Tibial nerve (tissue), 4 donors: Measurements from ENCODE around the gene STK17B.

Source experiments
- EP300 ChIP-seq, 2 donors: sonication (generic); formaldehyde crosslinking; IDR thresholded peaks; one replicate each; pipeline ENCODE4 v1.6.1; 2017; ENCODE audit warnings: antibody characterized with exemption in 2 of 2, mild to moderate bottlenecking in 1 of 2
- TF ChIP-seq, protein P1 (sequence below), 5 experiments: fragments of 200-600 bp in 3 of 5; fragments of 450-650 bp in 2 of 5; sonication (generic) in 3 of 5; IDR thresholded peaks; one replicate each; pipeline ENCODE4 v1.5.1; 2016 to 2019; ENCODE audit warnings: antibody characterized with exemption in 5 of 5, mild to moderate bottlenecking in 3 of 5, moderate library complexity in 2 of 5

- TF ChIP-seq, protein P1, sequence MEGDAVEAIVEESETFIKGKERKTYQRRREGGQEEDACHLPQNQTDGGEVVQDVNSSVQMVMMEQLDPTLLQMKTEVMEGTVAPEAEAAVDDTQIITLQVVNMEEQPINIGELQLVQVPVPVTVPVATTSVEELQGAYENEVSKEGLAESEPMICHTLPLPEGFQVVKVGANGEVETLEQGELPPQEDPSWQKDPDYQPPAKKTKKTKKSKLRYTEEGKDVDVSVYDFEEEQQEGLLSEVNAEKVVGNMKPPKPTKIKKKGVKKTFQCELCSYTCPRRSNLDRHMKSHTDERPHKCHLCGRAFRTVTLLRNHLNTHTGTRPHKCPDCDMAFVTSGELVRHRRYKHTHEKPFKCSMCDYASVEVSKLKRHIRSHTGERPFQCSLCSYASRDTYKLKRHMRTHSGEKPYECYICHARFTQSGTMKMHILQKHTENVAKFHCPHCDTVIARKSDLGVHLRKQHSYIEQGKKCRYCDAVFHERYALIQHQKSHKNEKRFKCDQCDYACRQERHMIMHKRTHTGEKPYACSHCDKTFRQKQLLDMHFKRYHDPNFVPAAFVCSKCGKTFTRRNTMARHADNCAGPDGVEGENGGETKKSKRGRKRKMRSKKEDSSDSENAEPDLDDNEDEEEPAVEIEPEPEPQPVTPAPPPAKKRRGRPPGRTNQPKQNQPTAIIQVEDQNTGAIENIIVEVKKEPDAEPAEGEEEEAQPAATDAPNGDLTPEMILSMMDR (IDR thresholded peaks at IDR 0.05) = no peak
- no peak for TF ChIP-seq EP300 (IDR thresholded peaks at IDR 0.05)
These were observed 13.5 kb upstream of the STK17B start for GRCh38 chr2:196184921-196185320.
